Subcutaneous adipose tissue (tissue), 4 donors: ENCODE measurements around the gene MN1. TPM values are rescaled to one million over a fixed set of nuclear protein-coding genes. Genes with fewer than 3 reads are reported as not detected.

Experiments used
- total RNA-seq, 4 donors: library from RNA; depleted of rRNA; stranded (reverse); fragments of >200 nt; gene quantifications; one replicate each; pipeline ENCODE4 v1.1.0, GENCODE V29; 2016
- TF ChIP-seq, protein P1 (sequence below): fragments of 450-650 bp; IDR thresholded peaks from one replicate; pipeline ENCODE4 v1.5.1; 2016; ENCODE audit warnings: low read depth, mild to moderate bottlenecking, control low read depth, antibody characterized with exemption, moderate library complexity

Gene MN1
- total RNA-seq, 4 donors from 2014 or later, result 0.68 to 3.0 (median 1.6) TPM

DNA sequence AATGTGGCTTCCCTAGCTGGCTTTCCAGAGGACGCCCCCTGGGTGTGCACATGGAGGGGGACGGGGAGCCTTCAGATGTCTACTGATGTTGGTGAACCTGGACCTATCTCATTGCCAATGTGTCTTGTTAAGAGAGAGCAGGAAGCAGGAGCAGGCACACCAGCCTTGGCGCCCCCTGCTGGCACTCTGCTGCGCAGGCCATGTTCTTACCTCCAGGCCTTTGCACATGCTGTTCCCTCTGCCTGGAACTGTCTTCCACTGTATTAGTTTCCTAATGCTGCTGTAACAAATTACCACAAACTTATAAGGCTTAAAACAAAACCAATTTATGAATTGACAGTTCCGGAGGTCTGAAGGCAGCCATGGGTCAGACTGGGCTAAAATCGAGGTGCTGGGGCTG is 23.6 kb upstream of the MN1 start:
- TF ChIP-seq, protein P1, sequence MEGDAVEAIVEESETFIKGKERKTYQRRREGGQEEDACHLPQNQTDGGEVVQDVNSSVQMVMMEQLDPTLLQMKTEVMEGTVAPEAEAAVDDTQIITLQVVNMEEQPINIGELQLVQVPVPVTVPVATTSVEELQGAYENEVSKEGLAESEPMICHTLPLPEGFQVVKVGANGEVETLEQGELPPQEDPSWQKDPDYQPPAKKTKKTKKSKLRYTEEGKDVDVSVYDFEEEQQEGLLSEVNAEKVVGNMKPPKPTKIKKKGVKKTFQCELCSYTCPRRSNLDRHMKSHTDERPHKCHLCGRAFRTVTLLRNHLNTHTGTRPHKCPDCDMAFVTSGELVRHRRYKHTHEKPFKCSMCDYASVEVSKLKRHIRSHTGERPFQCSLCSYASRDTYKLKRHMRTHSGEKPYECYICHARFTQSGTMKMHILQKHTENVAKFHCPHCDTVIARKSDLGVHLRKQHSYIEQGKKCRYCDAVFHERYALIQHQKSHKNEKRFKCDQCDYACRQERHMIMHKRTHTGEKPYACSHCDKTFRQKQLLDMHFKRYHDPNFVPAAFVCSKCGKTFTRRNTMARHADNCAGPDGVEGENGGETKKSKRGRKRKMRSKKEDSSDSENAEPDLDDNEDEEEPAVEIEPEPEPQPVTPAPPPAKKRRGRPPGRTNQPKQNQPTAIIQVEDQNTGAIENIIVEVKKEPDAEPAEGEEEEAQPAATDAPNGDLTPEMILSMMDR, result no peak

DNA sequence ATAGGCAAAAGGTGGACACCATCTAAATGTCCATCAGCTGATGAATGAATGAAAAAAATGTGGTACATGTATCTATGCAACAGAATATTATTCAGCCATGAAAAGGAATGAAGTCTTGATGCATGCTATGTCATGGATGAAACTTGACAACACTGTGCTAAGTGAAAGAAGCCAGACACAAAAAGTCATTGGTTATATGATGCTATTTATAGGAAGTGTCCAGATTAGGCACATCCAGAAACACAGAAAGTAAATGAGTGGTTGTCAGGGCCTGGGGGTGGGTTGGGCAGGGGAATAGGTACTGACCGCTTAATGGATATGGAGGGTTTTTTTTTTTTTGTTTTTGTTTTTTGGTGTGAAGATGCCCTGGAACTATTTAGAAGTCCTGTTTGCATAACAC is 21.7 kb upstream of the MN1 start:
- TF ChIP-seq, protein P1, result no peak

DNA sequence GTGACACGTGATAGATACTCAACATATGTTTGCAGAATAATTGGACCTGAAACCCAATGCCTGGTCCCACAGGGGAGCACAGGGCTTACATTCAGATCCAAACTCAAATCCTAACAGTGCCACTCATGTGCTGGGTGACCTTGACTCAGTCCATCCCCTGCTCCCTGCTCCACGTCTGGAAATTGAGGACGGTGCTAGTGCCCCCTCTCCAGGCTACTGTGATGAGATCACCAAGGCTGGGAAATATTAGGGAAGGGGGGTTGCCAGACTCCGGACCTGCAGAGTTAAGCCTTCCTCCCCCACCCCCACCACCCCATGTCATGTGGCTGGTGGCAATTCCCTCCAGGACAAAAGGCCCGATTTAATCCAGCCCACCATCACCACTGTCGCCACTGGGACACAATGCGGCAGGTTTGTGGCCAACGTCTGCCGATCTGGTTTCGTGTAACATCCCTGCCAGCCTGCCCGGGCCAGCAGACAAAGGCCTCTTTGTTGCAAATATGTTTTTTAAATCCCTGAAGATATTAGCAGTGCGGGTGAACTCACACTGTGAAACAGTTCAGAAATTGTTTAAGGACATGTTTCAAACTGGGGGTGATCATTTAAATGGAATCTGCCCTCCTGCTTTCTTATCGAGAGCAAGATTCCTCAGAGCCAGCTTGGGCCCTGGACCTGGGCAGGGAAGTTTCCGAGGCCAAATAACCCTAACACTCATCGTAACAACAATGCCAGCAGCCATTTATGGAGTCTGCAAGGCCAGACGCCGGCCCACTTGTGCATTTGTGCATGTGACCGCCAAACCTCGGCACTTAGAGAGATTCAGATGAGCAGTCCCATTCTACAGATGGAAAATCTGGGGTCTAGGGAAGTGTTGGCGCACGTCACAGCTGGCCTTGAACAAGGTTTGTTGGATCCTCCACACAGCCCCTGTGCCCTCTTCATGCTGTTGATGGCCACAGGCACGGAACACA is 19.6 kb upstream of the MN1 start:
- TF ChIP-seq, protein P1, result no peak

DNA sequence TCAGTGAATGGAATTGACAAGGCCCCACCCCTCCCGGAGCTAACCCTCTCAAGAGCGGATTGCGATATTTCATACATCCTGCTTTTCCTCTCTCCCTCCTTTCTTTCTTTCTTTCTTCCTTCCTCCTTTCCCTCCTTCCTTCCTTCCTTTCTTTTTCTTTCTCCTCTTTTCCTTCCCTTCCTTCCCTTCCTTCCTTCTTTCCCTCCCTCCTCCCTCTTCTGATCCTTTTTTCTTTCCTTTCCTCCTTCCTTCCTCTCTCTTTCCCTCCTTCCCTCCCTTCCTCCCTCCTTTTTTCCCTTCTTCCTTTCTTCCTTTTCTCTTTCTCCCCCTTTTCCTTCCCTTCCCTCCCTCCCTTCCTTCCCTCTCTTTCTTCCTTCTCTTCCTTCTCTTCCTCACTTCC is 15.0 kb upstream of the MN1 start:
- TF ChIP-seq, protein P1, result no peak

DNA sequence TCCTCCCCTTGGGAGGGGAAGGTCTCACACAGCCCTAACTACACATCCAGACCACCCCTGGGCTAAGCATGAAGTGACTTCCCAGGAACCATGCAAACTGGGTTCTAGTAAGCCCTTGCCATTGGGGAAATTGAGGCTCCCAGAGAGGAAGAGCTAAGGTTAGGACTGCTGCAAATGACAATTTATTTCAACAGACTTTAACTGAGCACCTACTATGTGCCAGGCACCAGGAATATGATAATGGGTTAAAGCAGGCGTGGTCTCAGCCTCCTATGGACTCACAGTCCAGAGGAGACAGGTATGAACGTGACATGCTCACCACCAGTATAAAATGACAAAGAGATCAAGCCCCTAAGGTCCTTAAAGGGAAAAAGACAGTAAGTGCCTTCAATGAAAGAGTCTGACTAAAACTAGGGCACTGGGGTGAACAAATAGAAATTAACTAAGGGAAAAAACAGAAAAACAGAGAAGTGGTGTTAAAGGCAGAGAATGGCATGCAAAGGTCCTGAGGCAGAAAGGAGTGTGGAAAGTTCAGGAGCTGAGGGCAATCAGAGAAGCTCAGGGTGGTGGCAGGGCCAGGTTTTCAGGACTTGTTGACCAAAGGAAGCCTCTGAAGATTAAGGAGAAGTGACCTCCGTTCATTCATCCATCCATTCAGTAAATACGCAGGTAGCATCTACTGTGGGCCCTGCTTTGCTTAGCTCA is 14.4 kb upstream of the MN1 start:
- TF ChIP-seq, protein P1, result no peak

DNA sequence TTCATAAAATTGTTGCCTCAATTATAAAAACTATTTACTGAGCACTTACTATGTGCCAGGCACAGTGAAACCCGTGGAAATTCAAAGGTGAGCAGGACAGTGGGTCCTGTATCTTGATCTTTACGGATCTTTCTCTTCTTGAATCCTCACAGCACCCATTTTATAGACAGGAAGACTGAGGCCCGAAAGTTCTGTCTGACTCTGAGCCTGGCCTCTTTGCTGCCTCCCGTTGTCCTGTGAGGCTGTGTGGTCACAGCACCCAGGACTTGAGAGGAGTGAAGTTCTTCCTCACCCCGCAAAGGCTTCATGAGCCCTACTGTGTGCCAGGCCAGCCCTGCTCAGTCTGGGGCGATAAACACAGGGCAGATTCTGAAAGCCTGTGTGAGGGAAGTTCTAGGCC is 13.4 kb upstream of the MN1 start:
- TF ChIP-seq, protein P1, result no peak

DNA sequence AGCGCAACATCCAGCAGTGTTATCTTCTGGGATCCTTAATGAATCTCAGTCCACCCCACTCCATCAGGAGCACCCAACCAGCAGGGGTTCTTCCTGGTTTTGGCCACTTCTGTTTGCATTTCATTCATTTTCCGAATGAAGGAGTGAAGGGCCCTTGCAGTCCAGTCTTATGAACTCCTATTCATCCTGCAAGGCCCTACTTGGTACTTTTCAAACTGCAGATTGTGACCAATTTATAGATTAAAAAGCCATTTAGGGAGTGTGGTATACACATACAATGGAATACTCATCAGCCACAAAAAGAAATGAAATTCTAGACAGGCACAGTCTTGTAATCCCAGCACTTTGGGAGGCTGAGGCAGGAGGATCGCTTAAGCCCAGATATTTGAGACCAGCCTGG is 10.2 kb upstream of the MN1 start:
- TF ChIP-seq, protein P1, result no peak
